ENCODE measurements around the gene PHF3.

PHF3 gene

DNA sequence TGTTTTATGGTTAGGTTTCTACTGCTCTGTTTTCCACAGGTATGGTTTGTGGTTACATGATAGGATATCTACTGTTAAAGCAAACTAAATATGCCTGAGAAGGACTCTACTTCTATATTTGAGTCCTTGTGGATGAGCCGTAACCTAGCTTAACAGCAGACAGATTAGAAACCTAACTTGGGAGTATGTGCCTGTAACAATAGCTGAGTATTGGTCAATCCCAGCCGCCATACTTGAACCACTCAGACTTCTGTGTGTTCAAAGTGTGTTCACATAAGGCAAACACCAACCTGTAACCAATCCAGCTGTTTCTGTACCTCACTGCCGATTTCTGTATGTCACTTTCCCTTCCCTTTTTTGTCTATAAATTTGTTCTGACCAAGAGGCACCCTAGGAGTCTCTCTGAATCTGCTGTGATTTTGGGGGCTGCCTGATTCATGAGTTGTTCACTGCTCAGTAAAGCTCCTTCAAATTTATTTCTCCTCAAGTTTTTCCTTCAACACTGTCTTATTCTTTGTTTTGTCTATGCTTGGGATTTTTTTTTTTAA is 37.1 kb downstream of the PHF3 start:
- Histone ChIP-seq H2AK5ac (ENCODE audit: low read length) (no peak overlapping the region), H2BK5ac (ENCODE audit: low read length) (no peak overlapping the region)
- no CpG with 5 or more reads among the region's 3 CpGs for WGBS (ENCODE audit: extremely low coverage, insufficient coverage, low lambda C conversion rate)

GRCh38 chr6:63673692-63674091 is 38.1 kb downstream of the PHF3 start:
- Histone ChIP-seq H3K4me2 (ENCODE audit: low read length) (no peak overlapping the region), H3K27ac (ENCODE audit: low read depth, low read length) (no peak overlapping the region), H3K79me2 (ENCODE audit: control insufficient read depth, insufficient read depth, low read length) (peaks cover 25% of the 10 kb centered on the region), H4K8ac (ENCODE audit: low read depth, low read length) (no peak overlapping the region), H2BK15ac (replicated peaks; ENCODE audit: low read depth) (no peak overlapping the region), H3K27me3 (ENCODE audit: insufficient read depth, low read length, poor library complexity) (no peaks in the 10 kb centered on the region), H3K56ac (ENCODE audit: low read length) (no peak overlapping the region), H3K4ac (ENCODE audit: low read depth, low read length) (no peak overlapping the region), H3K4me3 (ENCODE audit: low read length) (no peak overlapping the region), H2BK5ac (ENCODE audit: low read length) (no peak overlapping the region), H3K9ac (ENCODE audit: low read length) (no peak overlapping the region), H2AK5ac (ENCODE audit: low read length) (no peak overlapping the region), H2BK120ac (ENCODE audit: low read depth, low read length) (no peak overlapping the region), H3K36me3 (ENCODE audit: control insufficient read depth, insufficient read depth, low read length) (no peaks in the 10 kb centered on the region), H3K79me1 (ENCODE audit: low read length) (peaks cover 9% of the 10 kb centered on the region), H3K23ac (ENCODE audit: low read length) (no peak overlapping the region), H3K4me1 (ENCODE audit: control insufficient read depth, low read depth, low read length) (peaks cover 16% of the 10 kb centered on the region), H4K5ac (ENCODE audit: low read length) (no peak overlapping the region), H3K18ac (ENCODE audit: low read length) (no peak overlapping the region)
- no peak for DNase-seq
- WGBS (ENCODE audit: extremely low coverage, insufficient coverage, low lambda C conversion rate): no CpG with 5 or more reads among the region's 2 CpGs

More for the DNA sequence above, 37.1 kb downstream of the PHF3 start:
- no peak overlapping the region for H2BK120ac ChIP-seq (ENCODE audit: low read depth, low read length)
- H3K4ac ChIP-seq (ENCODE audit: low read depth, low read length): no peak overlapping the region
- H4K8ac ChIP-seq (ENCODE audit: low read depth, low read length): no peak overlapping the region
- no peak overlapping the region for H3K4me3 ChIP-seq (ENCODE audit: low read length)
- H3K4me1 ChIP-seq (ENCODE audit: control insufficient read depth, low read depth, low read length): peaks cover 16% of the 10 kb centered on the region
- no peak overlapping the region for H2BK15ac ChIP-seq (replicated peaks; ENCODE audit: low read depth)
- H3K4me2 ChIP-seq (ENCODE audit: low read length): no peak overlapping the region
- no peaks in the 10 kb centered on the region for H3K27me3 ChIP-seq (ENCODE audit: insufficient read depth, low read length, poor library complexity)
- H3K56ac ChIP-seq (ENCODE audit: low read length): no peak overlapping the region
- H3K79me1 ChIP-seq (ENCODE audit: low read length): peaks cover 9% of the 10 kb centered on the region
- no peak overlapping the region for H3K27ac ChIP-seq (ENCODE audit: low read depth, low read length)
- no peak overlapping the region for H3K18ac ChIP-seq (ENCODE audit: low read length)
- H3K23ac ChIP-seq (ENCODE audit: low read length): no peak overlapping the region
- no peak overlapping the region for H3K9ac ChIP-seq (ENCODE audit: low read length)
- no peak for DNase-seq
- H3K79me2 ChIP-seq (ENCODE audit: control insufficient read depth, insufficient read depth, low read length): peaks cover 29% of the 10 kb centered on the region
- H4K5ac ChIP-seq (ENCODE audit: low read length): no peak overlapping the region
- no peaks in the 10 kb centered on the region for H3K36me3 ChIP-seq (ENCODE audit: control insufficient read depth, insufficient read depth, low read length)

DNA sequence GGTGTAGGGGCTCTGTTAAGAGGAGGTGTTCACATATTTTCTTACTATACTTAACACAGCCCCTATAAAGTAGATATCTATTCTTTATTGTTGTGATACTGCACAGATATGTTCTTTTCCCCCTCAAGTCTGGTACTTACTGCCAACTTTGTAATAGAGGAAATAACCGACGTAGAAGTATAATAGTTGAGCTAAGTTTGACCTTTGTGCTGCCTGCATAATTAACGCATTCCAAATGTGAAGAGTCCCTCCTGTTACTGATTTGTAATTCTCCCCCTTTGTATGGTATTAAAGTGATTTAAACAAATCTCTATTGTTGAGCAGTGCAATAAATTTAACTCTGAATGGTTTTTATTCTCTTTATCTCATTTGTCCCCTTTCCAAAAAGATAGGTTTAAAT is 39.0 kb downstream of the PHF3 start:
- no CpG with 5 or more reads among the region's 3 CpGs for WGBS (ENCODE audit: extremely low coverage, insufficient coverage, low lambda C conversion rate)
- no peak overlapping the region for H3K4ac ChIP-seq (ENCODE audit: low read depth, low read length)
- peaks cover 27% of the 10 kb centered on the region for H3K79me2 ChIP-seq (ENCODE audit: control insufficient read depth, insufficient read depth, low read length)

GRCh38 chr6:63675138-63675537 is 39.5 kb downstream of the PHF3 start:
- Histone ChIP-seq H3K56ac (ENCODE audit: low read length) (no peak overlapping the region), H3K79me1 (ENCODE audit: low read length) (peaks cover 9% of the 10 kb centered on the region), H2BK15ac (replicated peaks; ENCODE audit: low read depth) (no peak overlapping the region), H3K9ac (ENCODE audit: low read length) (no peak overlapping the region), H3K4me2 (ENCODE audit: low read length) (no peak overlapping the region), H3K27ac (ENCODE audit: low read depth, low read length) (no peak overlapping the region), H3K36me3 (ENCODE audit: control insufficient read depth, insufficient read depth, low read length) (no peaks in the 10 kb centered on the region), H3K79me2 (ENCODE audit: control insufficient read depth, insufficient read depth, low read length) (peaks cover 24% of the 10 kb centered on the region), H3K4me3 (ENCODE audit: low read length) (no peak overlapping the region), H2BK5ac (ENCODE audit: low read length) (no peak overlapping the region), H3K4ac (ENCODE audit: low read depth, low read length) (no peak overlapping the region), H3K4me1 (ENCODE audit: control insufficient read depth, low read depth, low read length) (peaks cover 16% of the 10 kb centered on the region), H3K23ac (ENCODE audit: low read length) (no peak overlapping the region), H4K8ac (ENCODE audit: low read depth, low read length) (no peak overlapping the region), H2AK5ac (ENCODE audit: low read length) (no peak overlapping the region), H2BK120ac (ENCODE audit: low read depth, low read length) (no peak overlapping the region), H3K27me3 (ENCODE audit: insufficient read depth, low read length, poor library complexity) (no peaks in the 10 kb centered on the region), H3K18ac (ENCODE audit: low read length) (no peak overlapping the region), H4K5ac (ENCODE audit: low read length) (no peak overlapping the region)
- no peak for DNase-seq
- WGBS (ENCODE audit: extremely low coverage, insufficient coverage, low lambda C conversion rate): no CpG with 5 or more reads among the region's 1 CpG

More for the DNA sequence above, 39.0 kb downstream of the PHF3 start:
- DNase-seq: no peak
- no peak overlapping the region for H3K18ac ChIP-seq (ENCODE audit: low read length)
- H2BK15ac ChIP-seq (replicated peaks; ENCODE audit: low read depth): no peak overlapping the region
- H4K8ac ChIP-seq (ENCODE audit: low read depth, low read length): no peak overlapping the region
- no peak overlapping the region for H3K9ac ChIP-seq (ENCODE audit: low read length)
- no peak overlapping the region for H2BK120ac ChIP-seq (ENCODE audit: low read depth, low read length)
- H3K27me3 ChIP-seq (ENCODE audit: insufficient read depth, low read length, poor library complexity): no peaks in the 10 kb centered on the region
- H3K27ac ChIP-seq (ENCODE audit: low read depth, low read length): no peak overlapping the region
- peaks cover 16% of the 10 kb centered on the region for H3K4me1 ChIP-seq (ENCODE audit: control insufficient read depth, low read depth, low read length)
- no peak overlapping the region for H3K4me2 ChIP-seq (ENCODE audit: low read length)
- no peak overlapping the region for H3K4me3 ChIP-seq (ENCODE audit: low read length)
- H4K5ac ChIP-seq (ENCODE audit: low read length): no peak overlapping the region
- H3K56ac ChIP-seq (ENCODE audit: low read length): no peak overlapping the region
- H3K36me3 ChIP-seq (ENCODE audit: control insufficient read depth, insufficient read depth, low read length): no peaks in the 10 kb centered on the region
- no peak overlapping the region for H2BK5ac ChIP-seq (ENCODE audit: low read length)
- H2AK5ac ChIP-seq (ENCODE audit: low read length): no peak overlapping the region
- no peak overlapping the region for H3K23ac ChIP-seq (ENCODE audit: low read length)
- H3K79me1 ChIP-seq (ENCODE audit: low read length): peaks cover 9% of the 10 kb centered on the region

- Histone ChIP-seq H3K79me2 (ENCODE audit: control insufficient read depth, insufficient read depth, low read length) (peaks cover 25% of the 10 kb centered on the region), H3K23ac (ENCODE audit: low read length) (no peak overlapping the region), H3K4me2 (ENCODE audit: low read length) (no peak overlapping the region), H2AK5ac (ENCODE audit: low read length) (no peak overlapping the region), H2BK120ac (ENCODE audit: low read depth, low read length) (no peak overlapping the region), H3K4ac (ENCODE audit: low read depth, low read length) (no peak overlapping the region), H4K5ac (ENCODE audit: low read length) (no peak overlapping the region), H2BK15ac (replicated peaks; ENCODE audit: low read depth) (no peak overlapping the region), H3K27ac (ENCODE audit: low read depth, low read length) (no peak overlapping the region), H3K4me3 (ENCODE audit: low read length) (no peak overlapping the region), H3K27me3 (ENCODE audit: insufficient read depth, low read length, poor library complexity) (no peaks in the 10 kb centered on the region), H3K9ac (ENCODE audit: low read length) (no peak overlapping the region), H3K56ac (ENCODE audit: low read length) (no peak overlapping the region), H3K18ac (ENCODE audit: low read length) (no peak overlapping the region), H3K4me1 (ENCODE audit: control insufficient read depth, low read depth, low read length) (peaks cover 16% of the 10 kb centered on the region), H4K8ac (ENCODE audit: low read depth, low read length) (no peak overlapping the region), H3K36me3 (ENCODE audit: control insufficient read depth, insufficient read depth, low read length) (no peaks in the 10 kb centered on the region), H3K79me1 (ENCODE audit: low read length) (peaks cover 6% of the 10 kb centered on the region), H2BK5ac (ENCODE audit: low read length) (no peak overlapping the region)
- WGBS (ENCODE audit: extremely low coverage, insufficient coverage, low lambda C conversion rate): no CpG with 5 or more reads among the region's 3 CpGs
- peak; percentile 53 for DNase-seq
Observed at GRCh38 chr6:63676412-63677114, 41.0 kb downstream of the PHF3 start.

DNA sequence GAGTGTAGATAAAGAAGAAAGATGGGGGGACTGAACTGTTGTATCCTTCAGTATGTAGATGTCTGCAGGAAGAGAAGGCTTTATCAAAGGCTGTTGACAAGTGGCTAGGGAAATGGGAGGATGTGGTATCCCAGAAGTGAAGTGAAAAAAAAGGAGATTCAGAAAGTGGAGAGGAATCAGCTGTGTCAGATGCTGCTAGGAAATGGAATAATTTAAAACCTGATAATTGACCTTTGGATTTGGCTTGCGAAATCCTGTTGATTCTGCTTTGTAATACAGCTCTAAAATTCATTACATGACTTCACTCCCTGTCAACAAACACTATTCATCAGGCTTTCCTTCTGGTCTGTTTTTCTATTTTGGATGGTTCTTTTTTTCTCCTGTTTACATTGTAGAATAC is 41.7 kb downstream of the PHF3 start:
- H3K23ac ChIP-seq (ENCODE audit: low read length): no peak overlapping the region
- peaks cover 28% of the 10 kb centered on the region for H3K79me2 ChIP-seq (ENCODE audit: control insufficient read depth, insufficient read depth, low read length)
- no peak overlapping the region for H2BK15ac ChIP-seq (replicated peaks; ENCODE audit: low read depth)
- H3K4me1 ChIP-seq (ENCODE audit: control insufficient read depth, low read depth, low read length): peaks cover 16% of the 10 kb centered on the region
- DNase-seq: no peak
- no peaks in the 10 kb centered on the region for H3K36me3 ChIP-seq (ENCODE audit: control insufficient read depth, insufficient read depth, low read length)
- H3K9ac ChIP-seq (ENCODE audit: low read length): no peak overlapping the region
- no peak overlapping the region for H2BK120ac ChIP-seq (ENCODE audit: low read depth, low read length)
- H3K4ac ChIP-seq (ENCODE audit: low read depth, low read length): no peak overlapping the region
- H4K5ac ChIP-seq (ENCODE audit: low read length): no peak overlapping the region
- no peak overlapping the region for H3K4me3 ChIP-seq (ENCODE audit: low read length)
- no peak overlapping the region for H3K27ac ChIP-seq (ENCODE audit: low read depth, low read length)
- H4K8ac ChIP-seq (ENCODE audit: low read depth, low read length): no peak overlapping the region
- no peaks in the 10 kb centered on the region for H3K27me3 ChIP-seq (ENCODE audit: insufficient read depth, low read length, poor library complexity)
- no peak overlapping the region for H3K18ac ChIP-seq (ENCODE audit: low read length)
- H2BK5ac ChIP-seq (ENCODE audit: low read length): no peak overlapping the region
- H3K4me2 ChIP-seq (ENCODE audit: low read length): no peak overlapping the region
- H3K79me1 ChIP-seq (ENCODE audit: low read length): peaks cover 8% of the 10 kb centered on the region
- WGBS (ENCODE audit: extremely low coverage, insufficient coverage, low lambda C conversion rate): no CpG with 5 or more reads among the region's 1 CpG
- H3K56ac ChIP-seq (ENCODE audit: low read length): no peak overlapping the region
- H2AK5ac ChIP-seq (ENCODE audit: low read length): no peak overlapping the region
